Measurements from ENCODE around the gene RALGPS1. TPM values are rescaled to one million over a fixed set of nuclear protein-coding genes. Genes with fewer than 3 reads are reported as not detected.

Gene RALGPS1
- total and polyA plus RNA-seq, 2 of the 13 experiments (the other 11 are each of a cell fraction or from before 2014, with no cell fraction given) = 3.7 to 6.5 TPM

DNA sequence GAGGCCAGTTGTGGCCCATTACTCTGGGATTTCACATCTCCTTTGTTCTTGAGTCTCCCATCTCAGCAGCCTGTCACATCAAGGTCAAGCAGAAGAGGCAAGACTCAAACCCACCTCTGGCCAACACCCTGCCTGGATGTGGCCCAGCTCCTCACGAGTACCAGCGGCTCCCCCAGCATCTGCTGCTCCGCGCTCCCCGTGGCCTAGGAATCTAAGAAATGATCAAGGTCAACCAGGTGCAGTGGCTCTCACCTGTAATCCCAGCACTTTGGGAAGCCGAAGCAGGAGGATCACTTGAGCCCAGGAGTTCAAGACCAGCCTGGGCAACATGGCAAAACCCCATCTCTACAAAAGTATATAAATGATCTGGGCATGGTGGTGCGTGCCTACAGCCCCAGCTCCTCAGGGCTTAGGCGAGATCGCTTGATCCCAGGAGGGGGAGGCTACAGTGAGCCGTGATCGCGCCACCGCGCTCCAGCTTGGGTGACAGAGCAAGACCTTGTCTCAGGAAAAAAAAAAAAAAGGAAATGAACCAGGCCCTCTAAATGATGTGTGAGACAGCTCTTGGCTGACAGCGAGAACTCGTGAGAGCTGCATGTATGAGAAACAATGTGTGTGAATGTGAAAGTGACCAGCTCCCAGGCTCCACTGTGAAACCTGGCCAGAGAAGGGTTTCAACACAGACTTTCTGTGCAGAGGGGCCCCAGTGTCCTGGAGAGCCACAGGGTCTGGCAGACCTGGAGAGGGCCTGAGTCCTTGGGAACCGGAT, 269.4 kb downstream of the RALGPS1 start (continued):
- TF ChIP-seq TMF1 (CRISPR knock-in tag; IDR thresholded peaks at IDR 0.05; ENCODE audit: low read depth) (no peak), ZNF256 (CRISPR knock-in tag; conservative IDR thresholded peaks at IDR 0.05) (no peak), ZNF33A (CRISPR knock-in tag; IDR thresholded peaks at IDR 0.05; ENCODE audit: borderline replicate concordance) (no peak), ZNF12 (CRISPR knock-in tag; IDR thresholded peaks at IDR 0.05) (no peak)

DNA sequence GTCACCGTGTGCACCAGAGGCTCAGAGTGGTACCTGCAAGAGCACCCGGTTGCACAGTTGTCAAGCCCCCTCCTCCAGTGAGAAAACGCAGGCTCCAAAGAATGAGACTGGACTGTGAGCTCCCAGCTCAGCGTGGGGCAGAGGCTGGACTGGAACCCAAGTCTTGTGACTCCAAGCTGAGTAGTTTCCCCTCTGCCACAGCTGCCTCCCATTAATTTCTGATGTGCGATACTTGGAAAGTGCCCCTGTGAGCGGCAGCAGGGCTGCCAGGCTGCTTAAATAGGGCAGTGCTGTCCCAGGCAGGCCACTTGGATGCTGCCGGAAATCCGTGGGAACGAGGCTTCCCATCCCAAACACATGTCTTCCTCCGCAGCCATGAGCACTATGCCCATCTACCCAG, 270.1 kb downstream of the RALGPS1 start:
- no peaks in the 10 kb centered on the region for H4K20me1 ChIP-seq (ENCODE audit: insufficient read depth, low read length)
- H3K4me3 ChIP-seq (replicated peaks in 1 of 3; ENCODE audit: insufficient read depth in 1 of 3, low read depth in 2 of 3, low read length in 3 of 3) = no peak overlapping the region
- H3K79me2 ChIP-seq (ENCODE audit: insufficient read depth, low read length) = no peaks in the 10 kb centered on the region
- no peak overlapping the region for H2AFZ ChIP-seq (ENCODE audit: low read length)
- no peak for DNase-seq (ENCODE audit: low spot score)
- no peak for FAIRE-seq
- no peak overlapping the region for H3K9ac ChIP-seq (ENCODE audit: insufficient read depth, low read depth, low read length)
- H3K4me1 ChIP-seq (ENCODE audit: insufficient read depth, low read length) = peaks cover 37% of the 10 kb centered on the region
- WGBS (ENCODE audit: low lambda C conversion rate) = 87% methylated on average over 3 of the region's 10 CpGs
- TF ChIP-seq, protein P1, sequence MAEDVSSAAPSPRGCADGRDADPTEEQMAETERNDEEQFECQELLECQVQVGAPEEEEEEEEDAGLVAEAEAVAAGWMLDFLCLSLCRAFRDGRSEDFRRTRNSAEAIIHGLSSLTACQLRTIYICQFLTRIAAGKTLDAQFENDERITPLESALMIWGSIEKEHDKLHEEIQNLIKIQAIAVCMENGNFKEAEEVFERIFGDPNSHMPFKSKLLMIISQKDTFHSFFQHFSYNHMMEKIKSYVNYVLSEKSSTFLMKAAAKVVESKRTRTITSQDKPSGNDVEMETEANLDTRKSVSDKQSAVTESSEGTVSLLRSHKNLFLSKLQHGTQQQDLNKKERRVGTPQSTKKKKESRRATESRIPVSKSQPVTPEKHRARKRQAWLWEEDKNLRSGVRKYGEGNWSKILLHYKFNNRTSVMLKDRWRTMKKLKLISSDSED (CRISPR knock-in tag; IDR thresholded peaks at IDR 0.05) = no peak
- TF ChIP-seq SRSF1 (optimal IDR thresholded peaks at IDR 0.05; ENCODE audit: low read depth, low read length) (no peak), ZNF703 (CRISPR knock-in tag; IDR thresholded peaks at IDR 0.05; ENCODE audit: borderline replicate concordance) (no peak), MTA1 (CRISPR knock-in tag; IDR thresholded peaks at IDR 0.05; ENCODE audit: borderline replicate concordance) (no peak), MEIS2 (CRISPR knock-in tag; IDR thresholded peaks at IDR 0.05) (no peak), SP140L (CRISPR knock-in tag; IDR thresholded peaks at IDR 0.05; ENCODE audit: borderline replicate concordance) (no peak), PPARG (CRISPR knock-in tag; conservative IDR thresholded peaks at IDR 0.05) (no peak), ZEB1 (IDR thresholded peaks at IDR 0.05; ENCODE audit: insufficient replicate concordance, low read depth) (no peak), ZNF550 (CRISPR knock-in tag; IDR thresholded peaks at IDR 0.05; ENCODE audit: borderline replicate concordance) (no peak), FOXK1 (CRISPR knock-in tag; IDR thresholded peaks at IDR 0.05; ENCODE audit: borderline replicate concordance, low read depth) (no peak), ZNF614 (CRISPR knock-in tag; IDR thresholded peaks at IDR 0.05; ENCODE audit: borderline replicate concordance) (no peak)
- TF ChIP-seq, protein P2, sequence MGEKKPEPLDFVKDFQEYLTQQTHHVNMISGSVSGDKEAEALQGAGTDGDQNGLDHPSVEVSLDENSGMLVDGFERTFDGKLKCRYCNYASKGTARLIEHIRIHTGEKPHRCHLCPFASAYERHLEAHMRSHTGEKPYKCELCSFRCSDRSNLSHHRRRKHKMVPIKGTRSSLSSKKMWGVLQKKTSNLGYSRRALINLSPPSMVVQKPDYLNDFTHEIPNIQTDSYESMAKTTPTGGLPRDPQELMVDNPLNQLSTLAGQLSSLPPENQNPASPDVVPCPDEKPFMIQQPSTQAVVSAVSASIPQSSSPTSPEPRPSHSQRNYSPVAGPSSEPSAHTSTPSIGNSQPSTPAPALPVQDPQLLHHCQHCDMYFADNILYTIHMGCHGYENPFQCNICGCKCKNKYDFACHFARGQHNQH (CRISPR knock-in tag; IDR thresholded peaks at IDR 0.05) = no peak
- no peak overlapping the region for H3K4me2 ChIP-seq (ENCODE audit: low read depth, low read length)
- ChIA-PET POLR2A (no interaction called here), CTCF (ENCODE audit: low intra/inter-chr PET ratio, low total read pairs) (no interaction called here)
- ATAC-seq = no peak
- intact Hi-C loops (cut with micrococcal nuclease; ENCODE audit: unreplicated experiment) (no loop called here), in situ Hi-C loops (cut with HindIII; ENCODE audit: extremely low pct_ligation_motif_present, low pct_unique_long_range_greater_than_20kb) (no loop called here)
- no peaks in the 10 kb centered on the region for H3K9me3 ChIP-seq (ENCODE audit: low read length)
- BruUV-seq (replicated peaks) = no TSS peak
- no peaks in the 10 kb centered on the region for H3K27me3 ChIP-seq (ENCODE audit: control insufficient read depth in 1 of 2, insufficient read depth in 2 of 2, low read length in 2 of 2)
- H3K27ac ChIP-seq (ENCODE audit: extremely low read length, insufficient read depth, low read length) = no peak overlapping the region
- no peaks in the 10 kb centered on the region for H3K36me3 ChIP-seq (replicated peaks in 1 of 2; ENCODE audit: control insufficient read depth in 1 of 2, insufficient read depth in 2 of 2, low read length in 2 of 2)

Measured in HepG2 (cell line).